Gastrocnemius medialis (tissue), 4 donors: ENCODE measurements around the gene RORB.

Experiments
- CTCF ChIP-seq, 5 experiments: fragments of 450-650 bp in 3 of 5; fragments of 200-600 bp in 2 of 5; sonication (generic) in 2 of 5; IDR thresholded peaks in 4 of 5; conservative IDR thresholded peaks in 1 of 5; 1 replicate in 4 of 5; 2 replicates in 1 of 5; pipeline ENCODE4 v1.5.1; 2016 to 2019; ENCODE audit warnings: antibody characterized with exemption in 5 of 5, mild to moderate bottlenecking in 3 of 5, moderate library complexity in 3 of 5
- POLR2A ChIP-seq, 2 donors: fragments of 450-650 bp; IDR thresholded peaks; one replicate each; pipeline ENCODE4 v1.6.1; 2017; ENCODE audit warnings: antibody characterized with exemption in 2 of 2, mild to moderate bottlenecking in 2 of 2, moderate library complexity in 2 of 2

GRCh38 chr9:74639112-74639511, 142.0 kb downstream of the RORB start:
- TF ChIP-seq POLR2A (IDR thresholded peaks at IDR 0.05) (no peak), CTCF (IDR thresholded peaks at IDR 0.05 in 4 of 5, conservative IDR thresholded peaks at IDR 0.05 in 1 of 5) (no peak)
